HFFc6 (cell line): ENCODE measurements around the gene SLC2A8. TPM values are rescaled to one million over a fixed set of nuclear protein-coding genes. Genes with fewer than 3 reads are reported as not detected.

Experiments used
- DNase-seq: peaks from one replicate; pipeline ENCODE4 v3.0.0-alpha.2; 2018
- H3K27ac Mint-ChIP-seq: 2 replicates; pipeline ENCODE4 v1.8.0; 2020; ENCODE audit warnings: mild to moderate bottlenecking, mixed read lengths
- H3K27me3 Mint-ChIP-seq: 2 replicates; pipeline ENCODE4 v1.8.0; 2021; ENCODE audit warnings: mild to moderate bottlenecking, moderate library complexity, mixed read lengths; ENCODE audit not compliant: insufficient read depth
- H3K36me3 Mint-ChIP-seq: 2 replicates; pipeline ENCODE4 v1.8.0; 2021; ENCODE audit warnings: low read depth, mixed read lengths
- H3K4me1 Mint-ChIP-seq: 2 replicates; pipeline ENCODE4 v1.8.0; 2020; ENCODE audit warnings: low read depth, mixed read lengths
- H3K4me3 Mint-ChIP-seq: 2 replicates; pipeline ENCODE4 v1.8.0; 2020; ENCODE audit warnings: mild to moderate bottlenecking, moderate library complexity, mixed read lengths
- H3K9me3 Mint-ChIP-seq: 2 replicates; pipeline ENCODE4 v1.8.0; 2020; ENCODE audit warnings: mild to moderate bottlenecking, mixed read lengths
- CTCF ChIP-seq: fragments of 200-600 bp; sonication (generic); IDR thresholded peaks from 2 replicates; pipeline ENCODE4 v1.5.0; 2021; ENCODE audit warnings: antibody characterized with exemption, mild to moderate bottlenecking
- total RNA-seq, 6 experiments: library from RNA; stranded (reverse); fragmentation: NEBNext Ultra II Directional; extraction: Animal tissue kit (Norgen Biotek cat#: 25700); gene quantifications; 2 replicates in 1 of 6; 3 replicates in 5 of 6; pipeline ENCODE4 v1.2.3, GENCODE V29; 2021

The SLC2A8 gene
- total RNA-seq, 6 experiments from 2014 or later: 11.5 to 13.6 (median 12.5) TPM

GRCh38 chr9:127426756-127427155 is 29.8 kb downstream of the SLC2A8 start:
- Mint-ChIP-seq H3K9me3 (no peaks in the 10 kb centered on the region), H3K4me3 (peak overlapping the region; percentile 44), H3K36me3 (peaks cover 27% of the 10 kb centered on the region), H3K27me3 (no peaks in the 10 kb centered on the region), H3K27ac (no peak overlapping the region; the same call in 1 of the 2 replicates), H3K4me1 (peaks cover 37% of the 10 kb centered on the region)
- DNase-seq: no peak
- no peak for TF ChIP-seq CTCF

GRCh38 chr9:127428348-127428747 is 31.4 kb downstream of the SLC2A8 start:
- Mint-ChIP-seq H3K9me3 (no peaks in the 10 kb centered on the region), H3K27ac (no peak overlapping the region), H3K4me1 (peaks cover 23% of the 10 kb centered on the region), H3K27me3 (no peaks in the 10 kb centered on the region), H3K4me3 (no peak overlapping the region), H3K36me3 (peaks cover 35% of the 10 kb centered on the region)
- DNase-seq: no peak
- TF ChIP-seq CTCF: no peak

GRCh38 chr9:127430415-127430814 is 33.4 kb downstream of the SLC2A8 start:
- TF ChIP-seq CTCF: no peak
- Mint-ChIP-seq H3K4me3 (no peak overlapping the region), H3K9me3 (no peaks in the 10 kb centered on the region), H3K27me3 (no peaks in the 10 kb centered on the region), H3K4me1 (peaks cover 16% of the 10 kb centered on the region), H3K36me3 (peaks cover 44% of the 10 kb centered on the region), H3K27ac (no peak overlapping the region)
- DNase-seq: no peak

GRCh38 chr9:127437497-127438264 is 40.7 kb downstream of the SLC2A8 start:
- Mint-ChIP-seq H3K36me3 (peaks cover 58% of the 10 kb centered on the region), H3K27me3 (peaks cover 3% of the 10 kb centered on the region; the same call in 1 of the 2 replicates), H3K4me3 (no peak overlapping the region), H3K27ac (no peak overlapping the region), H3K4me1 (no peaks in the 10 kb centered on the region), H3K9me3 (peaks cover 9% of the 10 kb centered on the region)
- no peak for TF ChIP-seq CTCF
- no peak for DNase-seq

- no peak overlapping the region for H3K27ac Mint-ChIP-seq
- peaks cover 56% of the 10 kb centered on the region for H3K36me3 Mint-ChIP-seq
- no peak overlapping the region for H3K4me3 Mint-ChIP-seq
These were observed 41.4 kb downstream of the SLC2A8 start for GRCh38 chr9:127438394-127438793.

More at GRCh38 chr9:127438394-127438793, 41.4 kb downstream of the SLC2A8 start:
- Mint-ChIP-seq H3K9me3 (peaks cover 10% of the 10 kb centered on the region), H3K27me3 (peaks cover 3% of the 10 kb centered on the region; the same call in 1 of the 2 replicates), H3K4me1 (no peaks in the 10 kb centered on the region)
- TF ChIP-seq CTCF: no peak
- DNase-seq: no peak
